MM.1S (cell line): Measurements from ENCODE around the gene MIEF1.
A peak's percentile ranks its signal among the peaks of the same experiment; 100 is the strongest.

Experiments used
- DNase-seq: peaks from one replicate; pipeline ENCODE4 v3.0.0-alpha.2; 2015
- H2AFZ ChIP-seq: fragments of 300-600 bp; sonication (generic); 2 replicates; pipeline ENCODE4 v1.6.0; 2016; ENCODE audit warnings: antibody characterized with exemption, low read length
- H3F3A ChIP-seq: fragments of 300-600 bp; sonication (generic); 2 replicates; pipeline ENCODE4 v1.6.1; 2016; ENCODE audit warnings: mild to moderate bottlenecking, antibody characterized with exemption, low read length, moderate library complexity, mixed read lengths; ENCODE audit not compliant: insufficient read depth
- H3K27ac ChIP-seq: fragments of 300-600 bp; sonication (generic); 2 replicates; pipeline ENCODE4 v1.5.1; 2016; ENCODE audit warnings: mild to moderate bottlenecking, low read length
- H3K27me3 ChIP-seq: fragments of 300-600 bp; sonication (generic); replicated peaks from 2 replicates; pipeline ENCODE4 v1.6.0; 2016; ENCODE audit warnings: low read length; ENCODE audit not compliant: insufficient read depth
- H3K36me3 ChIP-seq: fragments of 300-600 bp; sonication (generic); replicated peaks from 2 replicates; pipeline ENCODE4 v1.6.1; 2016; ENCODE audit warnings: mild to moderate bottlenecking, low read length, mixed read lengths; ENCODE audit not compliant: insufficient read depth
- H3K4me1 ChIP-seq: fragments of 300-600 bp; sonication (generic); 2 replicates; pipeline ENCODE4 v1.6.1; 2016; ENCODE audit warnings: low read length, mixed read lengths
- H3K4me2 ChIP-seq: fragments of 300-600 bp; sonication (generic); 2 replicates; pipeline ENCODE4 v1.6.0; 2016; ENCODE audit warnings: low read depth, low read length
- H3K4me3 ChIP-seq: fragments of 300-600 bp; sonication (generic); 2 replicates; pipeline ENCODE4 v1.5.1; 2016; ENCODE audit warnings: low read length, mixed read lengths
- H3K79me2 ChIP-seq: fragments of 300-600 bp; sonication (generic); 2 replicates; pipeline ENCODE4 v1.6.1; 2016; ENCODE audit warnings: mixed run types, low read length, mixed read lengths
- H3K9ac ChIP-seq: fragments of 300-600 bp; sonication (generic); 2 replicates; pipeline ENCODE4 v1.6.1; 2016; ENCODE audit warnings: low read length, mixed read lengths
- H3K9me2 ChIP-seq: fragments of 300-600 bp; sonication (generic); replicated peaks from 2 replicates; pipeline ENCODE4 v1.6.1; 2016; ENCODE audit warnings: mild to moderate bottlenecking, low read length, mixed read lengths; ENCODE audit not compliant: insufficient read depth
- H3K9me3 ChIP-seq: fragments of 300-600 bp; sonication (generic); replicated peaks from 2 replicates; pipeline ENCODE4 v1.6.1; 2016; ENCODE audit warnings: mild to moderate bottlenecking, low read length, mixed read lengths; ENCODE audit not compliant: insufficient read depth
- H4K20me1 ChIP-seq: fragments of 300-600 bp; sonication (generic); 2 replicates; pipeline ENCODE4 v1.6.1; 2016; ENCODE audit warnings: mild to moderate bottlenecking, low read length, moderate library complexity, mixed read lengths; ENCODE audit not compliant: insufficient read depth
- EZH2 ChIP-seq: fragments of 300-600 bp; sonication (generic); optimal IDR thresholded peaks from 2 replicates; pipeline ENCODE3; 2017; ENCODE audit warnings: low read depth, mild to moderate bottlenecking, antibody characterized with exemption, low read length, mixed read lengths
- EZH2phosphoT487 ChIP-seq: fragments of 300-600 bp; sonication (generic); IDR thresholded peaks from 2 replicates; pipeline ENCODE4 v1.6.1; 2018; ENCODE audit warnings: antibody characterized with exemption, low read length
- TF ChIP-seq, protein P1 (sequence below): fragments of 300-600 bp; sonication (generic); IDR thresholded peaks from 2 replicates; pipeline ENCODE4 v1.5.1; 2016; ENCODE audit warnings: antibody characterized with exemption, low read length, mixed read lengths

Gene MIEF1

DNA sequence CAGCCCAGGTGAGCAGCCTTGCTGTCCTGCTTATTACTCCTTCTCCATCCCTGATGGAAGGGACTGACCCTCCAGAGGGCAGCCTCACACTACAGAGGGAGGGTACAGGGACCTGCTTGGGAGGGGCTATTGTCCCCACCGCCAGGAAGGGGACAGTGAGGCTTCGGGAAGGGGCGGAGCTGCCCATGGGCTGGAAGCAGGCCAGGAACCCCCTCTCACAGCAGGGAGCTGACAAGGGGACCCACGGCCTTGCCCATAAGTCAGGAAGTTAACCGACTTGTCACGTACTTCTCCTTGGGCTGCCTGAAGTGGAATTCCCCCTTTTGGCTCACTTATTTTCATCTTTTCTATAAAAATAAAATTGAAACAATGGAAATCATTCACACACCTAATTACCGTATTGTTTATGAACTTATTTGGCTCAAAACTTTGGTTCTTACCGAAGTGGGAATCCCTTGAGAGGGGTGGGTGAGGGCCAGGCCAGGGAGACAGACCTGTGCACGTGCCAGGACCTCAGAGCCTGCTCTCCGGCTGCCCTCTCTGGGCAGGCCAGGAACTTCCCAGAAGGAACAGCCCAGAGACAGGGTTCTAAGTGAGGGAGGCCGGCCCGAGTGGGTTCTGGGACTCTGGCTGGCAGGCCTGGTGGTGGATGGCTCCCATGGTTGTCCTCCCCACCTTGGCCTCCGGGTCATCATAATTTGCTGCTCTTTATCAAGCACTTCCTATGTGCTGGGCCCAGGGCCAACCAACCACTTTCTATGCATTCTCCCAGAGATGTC is 39.5 kb upstream of the MIEF1 start:
- H3K9me3 ChIP-seq: no peaks in the 10 kb centered on the region
- no peak overlapping the region for H2AFZ ChIP-seq
- H3K36me3 ChIP-seq: no peaks in the 10 kb centered on the region
- no peak for DNase-seq
- peaks cover 82% of the 10 kb centered on the region for H3K79me2 ChIP-seq
- H3K4me1 ChIP-seq: peaks cover 24% of the 10 kb centered on the region
- H3K9me2 ChIP-seq: no peaks in the 10 kb centered on the region
- H4K20me1 ChIP-seq: no peaks in the 10 kb centered on the region
- no peak overlapping the region for H3K4me2 ChIP-seq
- no peak overlapping the region for H3K27ac ChIP-seq
- H3K4me3 ChIP-seq: no peak overlapping the region
- H3K9ac ChIP-seq: no peak overlapping the region
- H3K27me3 ChIP-seq: no peaks in the 10 kb centered on the region
- TF ChIP-seq EZH2phosphoT487 (no peak), EZH2 (no peak)
- TF ChIP-seq, protein P1, sequence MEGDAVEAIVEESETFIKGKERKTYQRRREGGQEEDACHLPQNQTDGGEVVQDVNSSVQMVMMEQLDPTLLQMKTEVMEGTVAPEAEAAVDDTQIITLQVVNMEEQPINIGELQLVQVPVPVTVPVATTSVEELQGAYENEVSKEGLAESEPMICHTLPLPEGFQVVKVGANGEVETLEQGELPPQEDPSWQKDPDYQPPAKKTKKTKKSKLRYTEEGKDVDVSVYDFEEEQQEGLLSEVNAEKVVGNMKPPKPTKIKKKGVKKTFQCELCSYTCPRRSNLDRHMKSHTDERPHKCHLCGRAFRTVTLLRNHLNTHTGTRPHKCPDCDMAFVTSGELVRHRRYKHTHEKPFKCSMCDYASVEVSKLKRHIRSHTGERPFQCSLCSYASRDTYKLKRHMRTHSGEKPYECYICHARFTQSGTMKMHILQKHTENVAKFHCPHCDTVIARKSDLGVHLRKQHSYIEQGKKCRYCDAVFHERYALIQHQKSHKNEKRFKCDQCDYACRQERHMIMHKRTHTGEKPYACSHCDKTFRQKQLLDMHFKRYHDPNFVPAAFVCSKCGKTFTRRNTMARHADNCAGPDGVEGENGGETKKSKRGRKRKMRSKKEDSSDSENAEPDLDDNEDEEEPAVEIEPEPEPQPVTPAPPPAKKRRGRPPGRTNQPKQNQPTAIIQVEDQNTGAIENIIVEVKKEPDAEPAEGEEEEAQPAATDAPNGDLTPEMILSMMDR: no peak
- peaks cover 28% of the 10 kb centered on the region for H3F3A ChIP-seq

DNA sequence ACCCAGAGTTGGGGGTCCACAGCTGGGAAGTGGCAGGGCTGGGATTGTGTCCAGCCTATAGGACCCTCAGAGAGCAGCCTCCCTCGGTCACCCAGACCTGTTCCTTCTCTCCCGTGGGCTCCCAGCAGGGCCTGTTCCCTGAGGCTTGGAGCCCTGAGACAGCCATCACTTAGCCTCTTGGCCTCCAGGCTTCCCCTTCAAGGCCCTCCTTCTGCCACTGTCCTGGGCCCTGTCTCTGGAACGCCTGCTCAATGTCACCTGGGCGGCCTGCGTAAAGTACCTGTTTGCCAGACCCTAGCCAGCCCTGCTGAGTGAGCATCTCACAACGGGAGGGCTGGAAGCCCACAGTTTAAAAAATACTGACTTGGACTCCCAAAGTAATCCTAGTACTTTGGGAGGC is 38.8 kb upstream of the MIEF1 start:
- Histone ChIP-seq H3K9ac (no peak overlapping the region), H3K27ac (no peak overlapping the region), H3K27me3 (no peaks in the 10 kb centered on the region), H2AFZ (no peak overlapping the region), H3K4me1 (peaks cover 30% of the 10 kb centered on the region), H3K9me2 (no peaks in the 10 kb centered on the region), H3F3A (peaks cover 34% of the 10 kb centered on the region), H3K79me2 (peaks cover 84% of the 10 kb centered on the region), H3K4me3 (no peak overlapping the region), H3K36me3 (no peaks in the 10 kb centered on the region), H4K20me1 (no peaks in the 10 kb centered on the region), H3K4me2 (no peak overlapping the region), H3K9me3 (no peaks in the 10 kb centered on the region)
- no peak for DNase-seq
- TF ChIP-seq EZH2 (no peak), EZH2phosphoT487 (no peak)
- TF ChIP-seq, protein P1: no peak

DNA sequence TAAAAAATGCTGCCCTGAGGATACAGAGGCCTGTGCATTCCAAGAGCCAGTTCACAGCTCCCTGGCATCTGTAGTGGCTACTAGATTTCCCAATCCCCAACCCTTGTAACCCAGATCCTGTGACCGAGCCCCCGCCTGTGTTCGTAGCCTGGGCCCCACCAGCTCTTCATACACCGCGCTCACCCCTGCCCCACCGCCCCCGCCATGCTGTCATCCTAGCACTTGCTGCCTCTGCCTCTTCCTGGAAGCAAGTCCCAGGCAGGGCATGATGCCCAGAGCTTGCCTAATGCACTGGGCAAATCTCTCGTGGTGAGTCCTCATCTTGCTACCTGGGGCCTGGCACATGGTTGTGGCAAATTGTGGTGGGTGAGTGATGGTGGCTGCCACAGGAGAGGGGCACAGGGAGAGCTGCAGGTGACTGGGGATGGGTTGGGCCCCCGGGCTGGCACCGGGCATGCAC is 38.1 kb upstream of the MIEF1 start:
- no peak overlapping the region for H3K9ac ChIP-seq
- H3K4me3 ChIP-seq: no peak overlapping the region
- H3K27ac ChIP-seq: peak overlapping the region; percentile 22; the same call in 1 of the 2 replicates
- H4K20me1 ChIP-seq: no peaks in the 10 kb centered on the region
- H3K36me3 ChIP-seq: no peaks in the 10 kb centered on the region
- TF ChIP-seq EZH2phosphoT487 (no peak), EZH2 (no peak)
- TF ChIP-seq, protein P1: no peak
- no peaks in the 10 kb centered on the region for H3K27me3 ChIP-seq
- peaks cover 84% of the 10 kb centered on the region for H3K79me2 ChIP-seq
- H3K4me2 ChIP-seq: 0 out of 2 replicates have a peak overlapping the region, but pooled peaks have one; percentile 5
- no peak for DNase-seq
- no peak overlapping the region for H2AFZ ChIP-seq
- H3F3A ChIP-seq: peaks cover 35% of the 10 kb centered on the region
- peaks cover 35% of the 10 kb centered on the region for H3K4me1 ChIP-seq
- no peaks in the 10 kb centered on the region for H3K9me3 ChIP-seq
- H3K9me2 ChIP-seq: no peaks in the 10 kb centered on the region
